Endodermal cell (in vitro differentiated cells): ENCODE measurements around the gene RNF111. TPM values are rescaled to one million over a fixed set of nuclear protein-coding genes. Genes with fewer than 3 reads are reported as not detected.
A peak's percentile ranks its signal among the peaks of the same experiment; 100 is the strongest.

Experiments used
- DNase-seq: peaks from one replicate; pipeline ENCODE4 v3.0.0-alpha.2; 2017
- H3K27ac ChIP-seq: 2 replicates; pipeline ENCODE4 v1.5.1; 2013; ENCODE audit warnings: mild to moderate bottlenecking, low read depth, low read length, moderate library complexity
- H3K27me3 ChIP-seq: 2 replicates; pipeline ENCODE4 v1.6.1; 2013; ENCODE audit warnings: mild to moderate bottlenecking, low read length, moderate library complexity; ENCODE audit not compliant: insufficient read depth, control insufficient read depth, poor library complexity, severe bottlenecking
- H3K36me3 ChIP-seq: 2 replicates; pipeline ENCODE4 v1.7.0; 2013; ENCODE audit warnings: mild to moderate bottlenecking, low read length, moderate library complexity; ENCODE audit not compliant: control insufficient read depth, insufficient read depth
- H3K4me1 ChIP-seq: one replicate; pipeline ENCODE4 v1.7.0; 2013; ENCODE audit warnings: low read length; ENCODE audit not compliant: control insufficient read depth, insufficient read depth
- H3K4me3 ChIP-seq: 2 replicates; pipeline ENCODE4 v1.5.1; 2013; ENCODE audit warnings: mild to moderate bottlenecking, low read length, moderate library complexity
- H3K9ac ChIP-seq: 2 replicates; pipeline ENCODE4 v1.6.1; 2013; ENCODE audit warnings: mild to moderate bottlenecking, low read length, moderate library complexity; ENCODE audit not compliant: poor library complexity, severe bottlenecking; ENCODE audit errors: extremely low read depth
- H3K9me3 ChIP-seq: 2 replicates; pipeline ENCODE4 v1.6.1; 2013; ENCODE audit warnings: mild to moderate bottlenecking, low read length, moderate library complexity; ENCODE audit not compliant: control insufficient read depth
- H3K27ac Mint-ChIP-seq: 2 replicates; pipeline ENCODE4 v1.8.0; 2020; ENCODE audit warnings: mixed read lengths
- H3K27me3 Mint-ChIP-seq: 2 replicates; pipeline ENCODE4 v1.8.0; 2021; ENCODE audit warnings: mild to moderate bottlenecking, mixed read lengths; ENCODE audit not compliant: insufficient read depth
- H3K36me3 Mint-ChIP-seq: 2 replicates; pipeline ENCODE4 v1.8.0; 2020; ENCODE audit warnings: low read depth, mixed read lengths
- H3K4me1 Mint-ChIP-seq: 2 replicates; pipeline ENCODE4 v1.8.0; 2020; ENCODE audit warnings: mixed read lengths
- H3K4me3 Mint-ChIP-seq: 2 replicates; pipeline ENCODE4 v1.8.0; 2020; ENCODE audit warnings: mild to moderate bottlenecking, moderate library complexity, mixed read lengths
- H3K9me3 Mint-ChIP-seq: 2 replicates; pipeline ENCODE4 v1.8.0; 2020; ENCODE audit warnings: mild to moderate bottlenecking, mixed read lengths
- CTCF ChIP-seq: fragments of 200-600 bp; sonication (generic); conservative IDR thresholded peaks from 2 replicates; pipeline ENCODE4 v1.5.0; 2021; ENCODE audit warnings: antibody characterized with exemption, mild to moderate bottlenecking
- WGBS, 2 experiments: methylation state at CpG; one replicate each; pipeline versions ENCODE4 v1.1.5 to v1.1.7; 2013; ENCODE audit warnings: missing lambda C conversion rate in 2 of 2, mixed read lengths in 1 of 2; ENCODE audit not compliant: insufficient coverage in 1 of 2, insufficient read length in 1 of 2; 5-methylcytosine and 5-hydroxymethylcytosine counted together
- total RNA-seq, 2 donors: library from RNA; stranded (reverse); fragmentation: NEBNext Ultra II Directional in 1 of 2; extraction: Animal tissue kit (Norgen Biotek cat#: 25700) in 1 of 2; gene quantifications; 2 replicates in 1 of 2; 3 replicates in 1 of 2; pipeline ENCODE4 v1.2.1, GENCODE V29; 2021

RNF111 gene
- total RNA-seq, 2 donors from 2014 or later: 31.6 to 31.9 TPM

GRCh38 chr15:58967479-58967878 lies 20.0 kb upstream of the RNF111 start:
- Histone ChIP-seq H3K4me3 (no peak overlapping the region), H3K9ac (no peak overlapping the region), H3K27me3 (no peaks in the 10 kb centered on the region), H3K9me3 (no peaks in the 10 kb centered on the region), H3K27ac (no peak overlapping the region), H3K4me1 (no peaks in the 10 kb centered on the region), H3K36me3 (no peaks in the 10 kb centered on the region)
- no peaks in the 10 kb centered on the region for H3K36me3 Mint-ChIP-seq
- H3K27me3 Mint-ChIP-seq: peaks cover 1% of the 10 kb centered on the region
- no peak overlapping the region for H3K27ac Mint-ChIP-seq
- no peak for DNase-seq
- TF ChIP-seq CTCF: no peak
- H3K4me1 Mint-ChIP-seq: no peaks in the 10 kb centered on the region
- H3K4me3 Mint-ChIP-seq: no peak overlapping the region
- no peaks in the 10 kb centered on the region for H3K9me3 Mint-ChIP-seq
- 95 to 100% methylated on average over 1 to 2 of the region's 2 CpGs for WGBS, 2 experiments

GRCh38 chr15:58977887-58978286 lies 9.6 kb upstream of the RNF111 start:
- Histone ChIP-seq H3K4me1 (no peaks in the 10 kb centered on the region), H3K9me3 (no peaks in the 10 kb centered on the region), H3K36me3 (no peaks in the 10 kb centered on the region), H3K27ac (no peak overlapping the region), H3K4me3 (no peak overlapping the region), H3K9ac (no peak overlapping the region), H3K27me3 (no peaks in the 10 kb centered on the region)
- no peak for TF ChIP-seq CTCF
- H3K27ac Mint-ChIP-seq: no peak overlapping the region
- no peak overlapping the region for H3K4me3 Mint-ChIP-seq
- no peaks in the 10 kb centered on the region for H3K4me1 Mint-ChIP-seq
- H3K36me3 Mint-ChIP-seq: no peaks in the 10 kb centered on the region
- H3K9me3 Mint-ChIP-seq: no peaks in the 10 kb centered on the region
- no peak for DNase-seq
- H3K27me3 Mint-ChIP-seq: peaks cover 1% of the 10 kb centered on the region

- H3K4me1 Mint-ChIP-seq: no peaks in the 10 kb centered on the region
- DNase-seq: no peak
- no peaks in the 10 kb centered on the region for H3K36me3 ChIP-seq
- H3K9me3 Mint-ChIP-seq: no peaks in the 10 kb centered on the region
- 21% methylated on average over 3 of the region's 5 CpGs; no CpG with 5 or more reads in 1 of the 2 experiments for WGBS, 2 experiments
- no peaks in the 10 kb centered on the region for H3K36me3 Mint-ChIP-seq
- H3K9ac ChIP-seq: no peak overlapping the region
- no peaks in the 10 kb centered on the region for H3K4me1 ChIP-seq
- no peak overlapping the region for H3K4me3 Mint-ChIP-seq
- H3K4me3 ChIP-seq: no peak overlapping the region
- no peak overlapping the region for H3K27ac Mint-ChIP-seq
- H3K27me3 Mint-ChIP-seq: peaks cover 4% of the 10 kb centered on the region
- H3K27me3 ChIP-seq: no peaks in the 10 kb centered on the region
- H3K9me3 ChIP-seq: no peaks in the 10 kb centered on the region
- peak; percentile 75 for TF ChIP-seq CTCF
- H3K27ac ChIP-seq: no peak overlapping the region
These were observed 7.0 kb upstream of the RNF111 start for GRCh38 chr15:58980351-58980939.
